HEK293 (cell line): ENCODE data around the gene GTF3C5.

Experiments
- GLI2 ChIP-seq: fragments of 450-650 bp; formaldehyde crosslinking; IDR thresholded peaks from 2 replicates; pipeline ENCODE4; 2017; ENCODE audit warnings: missing biosample characterization, missing genetic modification characterization, low read depth, borderline replicate concordance
- MEIS1 ChIP-seq: sonication (generic); formaldehyde crosslinking; IDR thresholded peaks from 2 replicates; pipeline ENCODE4 v1.8.1; 2022; ENCODE audit warnings: missing genetic modification reagents, mild to moderate bottlenecking, borderline replicate concordance
- PRDM1 ChIP-seq: fragments of 450-650 bp; formaldehyde crosslinking; IDR thresholded peaks from 2 replicates; pipeline ENCODE4; 2016; ENCODE audit warnings: missing biosample characterization, missing genetic modification characterization
- SALL2 ChIP-seq: fragments of 450-650 bp; formaldehyde crosslinking; IDR thresholded peaks from 2 replicates; pipeline ENCODE4 v1.5.0; 2017; ENCODE audit warnings: missing biosample characterization, mild to moderate bottlenecking, missing genetic modification characterization, borderline replicate concordance
- SCRT2 ChIP-seq: fragments of 450-650 bp; formaldehyde crosslinking; IDR thresholded peaks from 2 replicates; pipeline ENCODE4 v1.5.1; 2016; ENCODE audit warnings: missing biosample characterization, missing genetic modification characterization
- WT1 ChIP-seq: fragments of 450-650 bp; formaldehyde crosslinking; IDR thresholded peaks from 2 replicates; pipeline ENCODE4 v1.5.1; 2016; ENCODE audit warnings: missing biosample characterization, missing genetic modification characterization
- YY2 ChIP-seq: fragments of 450-650 bp; formaldehyde crosslinking; IDR thresholded peaks from 2 replicates; pipeline ENCODE4 v1.5.1; 2016; ENCODE audit warnings: missing biosample characterization, missing genetic modification characterization
- ZNF221 ChIP-seq: fragments of 450-650 bp; formaldehyde crosslinking; IDR thresholded peaks from 2 replicates; pipeline ENCODE4 v1.5.1; 2017; ENCODE audit warnings: missing biosample characterization, missing genetic modification characterization, borderline replicate concordance
- ZNF23 ChIP-seq: fragments of 450-650 bp; formaldehyde crosslinking; IDR thresholded peaks from 2 replicates; pipeline ENCODE4 v1.5.1; 2016; ENCODE audit warnings: missing biosample characterization, missing genetic modification characterization, borderline replicate concordance
- ZNF266 ChIP-seq: fragments of 450-650 bp; formaldehyde crosslinking; IDR thresholded peaks from 2 replicates; pipeline ENCODE4 v1.5.1; 2016; ENCODE audit warnings: missing biosample characterization, missing genetic modification characterization, low read depth
- ZNF548 ChIP-seq: fragments of 450-650 bp; formaldehyde crosslinking; IDR thresholded peaks from 2 replicates; pipeline ENCODE4 v1.5.1; 2016; ENCODE audit warnings: missing biosample characterization, missing genetic modification characterization
- ZNF561 ChIP-seq: fragments of 450-650 bp; IDR thresholded peaks from 2 replicates; pipeline ENCODE4 v1.5.1; 2018; ENCODE audit warnings: missing biosample characterization, missing genetic modification characterization, borderline replicate concordance
- ZNF585B ChIP-seq: fragments of 450-650 bp; formaldehyde crosslinking; IDR thresholded peaks from 2 replicates; pipeline ENCODE4 v1.5.1; 2016; ENCODE audit warnings: missing biosample characterization, missing genetic modification characterization
- ZNF596 ChIP-seq: fragments of 450-650 bp; IDR thresholded peaks from 2 replicates; pipeline ENCODE4 v1.5.0; 2018; ENCODE audit warnings: missing biosample characterization, mild to moderate bottlenecking, missing genetic modification characterization, moderate library complexity
- ZNF629 ChIP-seq: fragments of 450-650 bp; formaldehyde crosslinking; IDR thresholded peaks from 2 replicates; pipeline ENCODE4 v1.5.1; 2017; ENCODE audit warnings: missing biosample characterization, missing genetic modification characterization
- ZSCAN23 ChIP-seq: fragments of 450-650 bp; formaldehyde crosslinking; IDR thresholded peaks from 2 replicates; pipeline ENCODE4 v1.5.1; 2016; ENCODE audit warnings: missing biosample characterization, missing genetic modification characterization
- TF ChIP-seq, protein P1 (sequence below): fragments of 450-650 bp; formaldehyde crosslinking; IDR thresholded peaks from 2 replicates; pipeline ENCODE4 v1.5.1; 2016; ENCODE audit warnings: missing biosample characterization, missing genetic modification characterization, low read depth
- TF ChIP-seq, protein P2 (sequence below): fragments of 450-650 bp; formaldehyde crosslinking; IDR thresholded peaks from 2 replicates; pipeline ENCODE4 v1.5.1; 2017; ENCODE audit warnings: missing biosample characterization, missing genetic modification characterization
- TF ChIP-seq, protein P3 (sequence below): fragments of 450-650 bp; formaldehyde crosslinking; IDR thresholded peaks from 2 replicates; pipeline ENCODE4 v1.5.1; 2017; ENCODE audit warnings: missing biosample characterization, missing genetic modification characterization
- TF ChIP-seq, protein P4 (sequence below): fragments of 450-650 bp; formaldehyde crosslinking; IDR thresholded peaks from 2 replicates; pipeline ENCODE4 v1.5.1; 2016; ENCODE audit warnings: missing biosample characterization, missing genetic modification characterization
- TF ChIP-seq, protein P5 (sequence below): fragments of 450-650 bp; formaldehyde crosslinking; IDR thresholded peaks from 2 replicates; pipeline ENCODE4 v1.5.1; 2017; ENCODE audit warnings: missing biosample characterization, missing genetic modification characterization
- TF ChIP-seq, protein P6 (sequence below): fragments of 450-650 bp; formaldehyde crosslinking; IDR thresholded peaks from 2 replicates; pipeline ENCODE4 v1.5.1; 2017; ENCODE audit warnings: missing biosample characterization, missing genetic modification characterization
- TF ChIP-seq, protein P7 (sequence below): fragments of 450-650 bp; formaldehyde crosslinking; conservative IDR thresholded peaks from 2 replicates; pipeline ENCODE4 v1.5.1; 2016; ENCODE audit warnings: low read depth, missing biosample characterization, missing genetic modification characterization

GTF3C5 gene

DNA sequence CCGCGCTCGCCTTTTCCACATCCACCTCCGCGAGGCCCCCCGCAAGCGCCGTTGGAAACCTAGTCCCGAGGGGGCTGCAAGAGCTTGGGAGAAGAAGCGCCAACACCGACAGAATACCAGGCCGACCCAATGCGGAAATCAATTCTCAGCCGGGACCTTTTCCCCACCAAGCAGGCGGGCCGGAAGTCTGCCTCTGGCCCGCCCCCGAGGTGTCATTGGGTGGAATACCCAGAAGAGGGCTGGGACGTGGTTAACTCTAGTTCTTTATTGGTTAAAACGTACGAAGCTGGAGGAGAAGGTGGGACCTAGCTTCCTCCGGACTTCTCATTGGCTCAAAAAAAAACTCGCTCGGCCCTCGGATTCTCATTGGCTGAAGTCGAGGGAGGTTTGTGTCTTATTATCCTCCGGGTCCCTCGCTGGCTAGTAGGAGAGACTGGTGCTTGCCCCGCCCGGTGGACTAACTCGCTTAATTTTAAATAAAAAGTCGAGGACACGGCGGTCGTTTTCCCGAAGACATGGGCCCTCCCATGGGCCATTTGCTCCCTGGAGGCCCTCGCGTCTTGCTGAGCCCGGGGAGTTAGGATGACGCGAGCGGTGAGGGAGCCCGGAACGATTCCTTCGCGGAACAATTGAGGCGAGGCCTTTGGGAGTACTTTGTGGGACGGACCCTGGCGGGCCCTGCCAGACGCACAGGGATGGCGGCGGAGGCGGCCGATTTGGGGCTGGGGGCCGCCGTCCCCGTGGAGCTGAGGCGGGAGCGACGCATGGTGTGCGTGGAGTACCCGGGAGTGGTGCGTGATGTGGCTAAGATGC, at the start of gene GTF3C5 (continued):
- TF ChIP-seq, protein P1, sequence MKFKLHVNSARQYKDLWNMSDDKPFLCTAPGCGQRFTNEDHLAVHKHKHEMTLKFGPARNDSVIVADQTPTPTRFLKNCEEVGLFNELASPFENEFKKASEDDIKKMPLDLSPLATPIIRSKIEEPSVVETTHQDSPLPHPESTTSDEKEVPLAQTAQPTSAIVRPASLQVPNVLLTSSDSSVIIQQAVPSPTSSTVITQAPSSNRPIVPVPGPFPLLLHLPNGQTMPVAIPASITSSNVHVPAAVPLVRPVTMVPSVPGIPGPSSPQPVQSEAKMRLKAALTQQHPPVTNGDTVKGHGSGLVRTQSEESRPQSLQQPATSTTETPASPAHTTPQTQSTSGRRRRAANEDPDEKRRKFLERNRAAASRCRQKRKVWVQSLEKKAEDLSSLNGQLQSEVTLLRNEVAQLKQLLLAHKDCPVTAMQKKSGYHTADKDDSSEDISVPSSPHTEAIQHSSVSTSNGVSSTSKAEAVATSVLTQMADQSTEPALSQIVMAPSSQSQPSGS: peak; percentile 30; the same call in 1 of the 2 replicates
- TF ChIP-seq, protein P2, sequence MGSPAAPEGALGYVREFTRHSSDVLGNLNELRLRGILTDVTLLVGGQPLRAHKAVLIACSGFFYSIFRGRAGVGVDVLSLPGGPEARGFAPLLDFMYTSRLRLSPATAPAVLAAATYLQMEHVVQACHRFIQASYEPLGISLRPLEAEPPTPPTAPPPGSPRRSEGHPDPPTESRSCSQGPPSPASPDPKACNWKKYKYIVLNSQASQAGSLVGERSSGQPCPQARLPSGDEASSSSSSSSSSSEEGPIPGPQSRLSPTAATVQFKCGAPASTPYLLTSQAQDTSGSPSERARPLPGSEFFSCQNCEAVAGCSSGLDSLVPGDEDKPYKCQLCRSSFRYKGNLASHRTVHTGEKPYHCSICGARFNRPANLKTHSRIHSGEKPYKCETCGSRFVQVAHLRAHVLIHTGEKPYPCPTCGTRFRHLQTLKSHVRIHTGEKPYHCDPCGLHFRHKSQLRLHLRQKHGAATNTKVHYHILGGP (tag by site-specific recombination): 0 out of 2 replicates have a peak, but pooled peaks have one; percentile 27
- TF ChIP-seq ZSCAN23 (tag by site-specific recombination): peak; percentile 98
- no peak for TF ChIP-seq ZNF266 (tag by site-specific recombination)
- TF ChIP-seq ZNF596: no peak
- TF ChIP-seq, protein P3, sequence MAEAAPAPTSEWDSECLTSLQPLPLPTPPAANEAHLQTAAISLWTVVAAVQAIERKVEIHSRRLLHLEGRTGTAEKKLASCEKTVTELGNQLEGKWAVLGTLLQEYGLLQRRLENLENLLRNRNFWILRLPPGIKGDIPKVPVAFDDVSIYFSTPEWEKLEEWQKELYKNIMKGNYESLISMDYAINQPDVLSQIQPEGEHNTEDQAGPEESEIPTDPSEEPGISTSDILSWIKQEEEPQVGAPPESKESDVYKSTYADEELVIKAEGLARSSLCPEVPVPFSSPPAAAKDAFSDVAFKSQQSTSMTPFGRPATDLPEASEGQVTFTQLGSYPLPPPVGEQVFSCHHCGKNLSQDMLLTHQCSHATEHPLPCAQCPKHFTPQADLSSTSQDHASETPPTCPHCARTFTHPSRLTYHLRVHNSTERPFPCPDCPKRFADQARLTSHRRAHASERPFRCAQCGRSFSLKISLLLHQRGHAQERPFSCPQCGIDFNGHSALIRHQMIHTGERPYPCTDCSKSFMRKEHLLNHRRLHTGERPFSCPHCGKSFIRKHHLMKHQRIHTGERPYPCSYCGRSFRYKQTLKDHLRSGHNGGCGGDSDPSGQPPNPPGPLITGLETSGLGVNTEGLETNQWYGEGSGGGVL (tag by site-specific recombination): no peak; the same call in 1 of the 2 replicates
- TF ChIP-seq, protein P4, sequence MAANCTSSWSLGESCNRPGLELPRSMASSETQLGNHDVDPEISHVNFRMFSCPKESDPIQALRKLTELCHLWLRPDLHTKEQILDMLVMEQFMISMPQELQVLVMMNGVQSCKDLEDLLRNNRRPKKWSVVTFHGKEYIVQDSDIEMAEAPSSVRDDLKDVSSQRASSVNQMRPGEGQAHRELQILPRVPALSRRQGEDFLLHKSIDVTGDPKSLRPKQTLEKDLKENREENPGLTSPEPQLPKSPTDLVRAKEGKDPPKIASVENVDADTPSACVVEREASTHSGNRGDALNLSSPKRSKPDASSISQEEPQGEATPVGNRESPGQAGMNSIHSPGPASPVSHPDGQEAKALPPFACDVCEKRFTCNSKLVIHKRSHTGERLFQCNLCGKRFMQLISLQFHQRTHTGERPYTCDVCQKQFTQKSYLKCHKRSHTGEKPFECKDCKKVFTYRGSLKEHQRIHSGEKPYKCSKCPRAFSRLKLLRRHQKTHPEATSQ (tag by site-specific recombination): peak; percentile 98
- 0 out of 2 replicates have a peak, but pooled peaks have one; percentile 83 for TF ChIP-seq SALL2 (tag by site-specific recombination)
- peak; percentile 97 for TF ChIP-seq ZNF561 (tag by site-specific recombination)
- TF ChIP-seq WT1 (tag by site-specific recombination): peak; percentile 60; the same call in 1 of the 2 replicates
- TF ChIP-seq MEIS1 (CRISPR knock-in tag): 0 out of 2 replicates have a peak, but pooled peaks have one; percentile 31
- TF ChIP-seq, protein P5, sequence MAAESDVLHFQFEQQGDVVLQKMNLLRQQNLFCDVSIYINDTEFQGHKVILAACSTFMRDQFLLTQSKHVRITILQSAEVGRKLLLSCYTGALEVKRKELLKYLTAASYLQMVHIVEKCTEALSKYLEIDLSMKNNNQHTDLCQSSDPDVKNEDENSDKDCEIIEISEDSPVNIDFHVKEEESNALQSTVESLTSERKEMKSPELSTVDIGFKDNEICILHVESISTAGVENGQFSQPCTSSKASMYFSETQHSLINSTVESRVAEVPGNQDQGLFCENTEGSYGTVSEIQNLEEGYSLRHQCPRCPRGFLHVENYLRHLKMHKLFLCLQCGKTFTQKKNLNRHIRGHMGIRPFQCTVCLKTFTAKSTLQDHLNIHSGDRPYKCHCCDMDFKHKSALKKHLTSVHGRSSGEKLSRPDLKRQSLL: peak; percentile 32; the same call in 1 of the 2 replicates
- TF ChIP-seq GLI2 (tag by site-specific recombination): peak; percentile 18; the same call in 1 of the 2 replicates
- TF ChIP-seq, protein P6, sequence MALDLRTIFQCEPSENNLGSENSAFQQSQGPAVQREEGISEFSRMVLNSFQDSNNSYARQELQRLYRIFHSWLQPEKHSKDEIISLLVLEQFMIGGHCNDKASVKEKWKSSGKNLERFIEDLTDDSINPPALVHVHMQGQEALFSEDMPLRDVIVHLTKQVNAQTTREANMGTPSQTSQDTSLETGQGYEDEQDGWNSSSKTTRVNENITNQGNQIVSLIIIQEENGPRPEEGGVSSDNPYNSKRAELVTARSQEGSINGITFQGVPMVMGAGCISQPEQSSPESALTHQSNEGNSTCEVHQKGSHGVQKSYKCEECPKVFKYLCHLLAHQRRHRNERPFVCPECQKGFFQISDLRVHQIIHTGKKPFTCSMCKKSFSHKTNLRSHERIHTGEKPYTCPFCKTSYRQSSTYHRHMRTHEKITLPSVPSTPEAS (tag by site-specific recombination): peak; percentile 74
- TF ChIP-seq ZNF629 (tag by site-specific recombination): peak; percentile 86
- TF ChIP-seq SCRT2: no peak; the same call in 1 of the 2 replicates
- TF ChIP-seq, protein P7, sequence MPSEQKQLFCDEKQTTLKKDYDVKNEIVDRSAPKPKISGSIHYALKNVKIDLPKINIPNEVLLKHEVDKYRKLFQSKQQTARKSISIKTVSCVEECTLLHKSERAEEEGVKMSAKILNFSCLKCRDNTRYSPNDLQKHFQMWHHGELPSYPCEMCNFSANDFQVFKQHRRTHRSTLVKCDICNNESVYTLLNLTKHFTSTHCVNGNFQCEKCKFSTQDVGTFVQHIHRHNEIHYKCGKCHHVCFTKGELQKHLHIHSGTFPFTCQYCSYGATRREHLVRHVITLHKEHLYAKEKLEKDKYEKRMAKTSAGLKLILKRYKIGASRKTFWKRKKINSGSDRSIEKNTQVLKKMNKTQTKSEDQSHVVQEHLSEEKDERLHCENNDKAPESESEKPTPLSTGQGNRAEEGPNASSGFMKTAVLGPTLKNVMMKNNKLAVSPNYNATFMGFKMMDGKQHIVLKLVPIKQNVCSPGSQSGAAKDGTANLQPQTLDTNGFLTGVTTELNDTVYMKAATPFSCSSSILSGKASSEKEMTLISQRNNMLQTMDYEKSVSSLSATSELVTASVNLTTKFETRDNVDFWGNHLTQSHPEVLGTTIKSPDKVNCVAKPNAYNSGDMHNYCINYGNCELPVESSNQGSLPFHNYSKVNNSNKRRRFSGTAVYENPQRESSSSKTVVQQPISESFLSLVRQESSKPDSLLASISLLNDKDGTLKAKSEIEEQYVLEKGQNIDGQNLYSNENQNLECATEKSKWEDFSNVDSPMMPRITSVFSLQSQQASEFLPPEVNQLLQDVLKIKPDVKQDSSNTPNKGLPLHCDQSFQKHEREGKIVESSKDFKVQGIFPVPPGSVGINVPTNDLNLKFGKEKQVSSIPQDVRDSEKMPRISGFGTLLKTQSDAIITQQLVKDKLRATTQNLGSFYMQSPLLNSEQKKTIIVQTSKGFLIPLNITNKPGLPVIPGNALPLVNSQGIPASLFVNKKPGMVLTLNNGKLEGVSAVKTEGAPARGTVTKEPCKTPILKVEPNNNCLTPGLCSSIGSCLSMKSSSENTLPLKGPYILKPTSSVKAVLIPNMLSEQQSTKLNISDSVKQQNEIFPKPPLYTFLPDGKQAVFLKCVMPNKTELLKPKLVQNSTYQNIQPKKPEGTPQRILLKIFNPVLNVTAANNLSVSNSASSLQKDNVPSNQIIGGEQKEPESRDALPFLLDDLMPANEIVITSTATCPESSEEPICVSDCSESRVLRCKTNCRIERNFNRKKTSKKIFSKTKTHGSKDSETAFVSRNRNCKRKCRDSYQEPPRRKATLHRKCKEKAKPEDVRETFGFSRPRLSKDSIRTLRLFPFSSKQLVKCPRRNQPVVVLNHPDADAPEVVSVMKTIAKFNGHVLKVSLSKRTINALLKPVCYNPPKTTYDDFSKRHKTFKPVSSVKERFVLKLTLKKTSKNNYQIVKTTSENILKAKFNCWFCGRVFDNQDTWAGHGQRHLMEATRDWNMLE (tag by site-specific recombination): peak; percentile 76
- TF ChIP-seq ZNF221 (tag by site-specific recombination): no peak
- TF ChIP-seq YY2 (tag by site-specific recombination): peak; percentile 99
- TF ChIP-seq ZNF548 (tag by site-specific recombination): no peak
- no peak for TF ChIP-seq ZNF585B (tag by site-specific recombination)
- TF ChIP-seq ZNF23: no peak
- no peak for TF ChIP-seq PRDM1
